Motor neuron (in vitro differentiated cells): Measurements from ENCODE around the gene LRRC7. TPM values are rescaled to one million over a fixed set of nuclear protein-coding genes. Genes with fewer than 3 reads are reported as not detected.
"Not testable (repeated sequence)": the region's sequence is repeated elsewhere in the genome, so short reads cannot be mapped to it uniquely, and the experiment has no call there.

Experiments used
- ATAC-seq, 8 experiments: fragments of 200-7000 bp; cut with Tn5 transposase; replicated peaks in 6 of 8; 2 replicates each; pipeline ENCODE4 v1.8.0; 2021; ENCODE audit warnings: mild to moderate bottlenecking in 8 of 8, moderate library complexity in 8 of 8
- H3K27ac ChIP-seq, 2 donors: fragments of 250-450 bp; sonication (Bioruptor Pico); 2 replicates each; pipeline ENCODE4 v1.9.0; 2021; ENCODE audit warnings: antibody characterized with exemption in 2 of 2, mild to moderate bottlenecking in 2 of 2, moderate library complexity in 1 of 2
- H3K4me1 ChIP-seq, 2 donors: fragments of 250-450 bp; sonication (Bioruptor Pico); replicated peaks in 1 of 2; 2 replicates each; pipeline ENCODE4 v1.6.1; 2021; ENCODE audit warnings: antibody characterized with exemption in 2 of 2, mild to moderate bottlenecking in 2 of 2, moderate library complexity in 1 of 2
- H3K4me3 ChIP-seq, 5 donors: fragments of 250-450 bp; sonication (Bioruptor Pico); 2 replicates each; pipeline ENCODE4 v1.9.0; 2021; ENCODE audit warnings: antibody characterized with exemption in 5 of 5, mild to moderate bottlenecking in 5 of 5, moderate library complexity in 4 of 5
- WGBS, 10 experiments: fragments of 450-650 bp; shearing (Covaris generic); methylation state at CpG; one replicate each; pipeline ENCODE4 v1.0.0; 2022; 5-methylcytosine and 5-hydroxymethylcytosine counted together
- in situ Hi-C, 9 experiments: fragments of 400-800 bp; cut with MboI; loops; one replicate each; pipeline ENCODE4 v1.15.0; 2021; ENCODE audit warnings: low sequenced_read_pairs in 9 of 9, low pct_unique_long_range_greater_than_20kb in 2 of 9; ENCODE audit not compliant: unreplicated experiment in 9 of 9
- total RNA-seq, 8 experiments: library from RNA; unstranded; fragments of 300-600 nt; gene quantifications; 2 replicates each; pipeline versions ENCODE4 v1.2.3 to v1.2.4, GENCODE V29; 2022

The LRRC7 gene
- total RNA-seq, 8 experiments from 2014 or later = 0.51 to 41.6 (median 20.2) TPM

GRCh38 chr1:69888657-69889056, 320.9 kb downstream of the LRRC7 start:
- Histone ChIP-seq H3K27ac (no peak overlapping the region), H3K4me1 (no peaks in the 10 kb centered on the region), H3K4me3 (no peak overlapping the region)
- no peak for ATAC-seq
- WGBS, 10 experiments = 0 to 100% (median 88%) methylated on average over 1 of the region's 1 CpG; no CpG with 5 or more reads in 4 of the 10 experiments
- in situ Hi-C loops = no loop called here

DNA sequence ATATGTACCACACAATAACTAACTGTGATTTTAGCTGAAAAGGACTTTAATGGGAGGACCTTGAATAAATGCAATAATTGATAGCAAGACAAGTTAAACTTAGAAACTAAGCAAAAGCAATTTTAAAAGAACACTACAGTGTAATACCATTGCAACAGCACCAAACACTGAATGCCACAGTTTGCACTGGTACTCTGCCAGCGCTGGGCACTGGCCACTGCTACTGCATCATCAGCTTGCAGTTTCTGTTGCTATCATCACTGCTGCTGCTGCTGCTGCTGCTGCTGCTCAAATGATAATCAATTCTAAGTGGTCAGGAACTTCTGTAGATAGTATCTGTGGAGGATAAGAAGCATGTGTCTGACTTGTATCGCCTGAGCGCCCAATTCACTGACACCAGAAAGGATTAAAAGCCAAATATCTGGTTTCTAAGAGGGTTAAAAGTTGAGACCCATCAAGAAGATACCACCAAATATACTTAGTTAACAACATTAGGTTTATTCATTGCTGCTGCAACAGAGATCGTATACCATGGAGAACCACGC, 330.8 kb downstream of the LRRC7 start:
- H3K4me1 ChIP-seq = no peaks in the 10 kb centered on the region
- H3K4me3 ChIP-seq = no peak overlapping the region
- in situ Hi-C loops = no loop called here
- WGBS, 10 experiments = 44 to 100% (median 92%) methylated on average over 1 to 5 of the region's 5 CpGs
- no peak overlapping the region for H3K27ac ChIP-seq
- ATAC-seq = no peak

GRCh38 chr1:69911301-69911801, 343.6 kb downstream of the LRRC7 start:
- WGBS, 10 experiments = 80 to 83% methylated on average over 1 of the region's 1 CpG; no CpG with 5 or more reads in 8 of the 10 experiments
- Histone ChIP-seq H3K27ac (no peak overlapping the region), H3K4me1 (peaks cover 0 to 3% of the 10 kb centered on the region in 2 donors), H3K4me3 (no peak overlapping the region)
- in situ Hi-C loops = no loop called here
- ATAC-seq = peak in 2 of 8 experiments; percentile 72 to 84

- ATAC-seq = peak in 2 of 8 experiments; percentile 31 to 48
- peaks cover 0 to 3% of the 10 kb centered on the region in 2 donors for H3K4me1 ChIP-seq
- H3K27ac ChIP-seq = no peak overlapping the region
- in situ Hi-C loops = no loop called here
- no peak overlapping the region for H3K4me3 ChIP-seq
- 0 to 100% (median 53%) methylated on average over 1 of the region's 1 CpG; no CpG with 5 or more reads in 2 of the 10 experiments for WGBS, 10 experiments
These were observed 346.3 kb downstream of the LRRC7 start for GRCh38 chr1:69913977-69914376.

GRCh38 chr1:69914976-69915765, 347.4 kb downstream of the LRRC7 start:
- H3K4me3 ChIP-seq = no peak overlapping the region
- in situ Hi-C loops = no loop called here
- ATAC-seq = peak in 3 of 8 experiments; percentile 14 to 48 (median 47)
- no peak overlapping the region for H3K27ac ChIP-seq
- H3K4me1 ChIP-seq = peaks cover 0 to 3% of the 10 kb centered on the region in 2 donors
- 0 to 89% (median 61%) methylated on average over 1 to 5 of the region's 5 CpGs for WGBS, 10 experiments

DNA sequence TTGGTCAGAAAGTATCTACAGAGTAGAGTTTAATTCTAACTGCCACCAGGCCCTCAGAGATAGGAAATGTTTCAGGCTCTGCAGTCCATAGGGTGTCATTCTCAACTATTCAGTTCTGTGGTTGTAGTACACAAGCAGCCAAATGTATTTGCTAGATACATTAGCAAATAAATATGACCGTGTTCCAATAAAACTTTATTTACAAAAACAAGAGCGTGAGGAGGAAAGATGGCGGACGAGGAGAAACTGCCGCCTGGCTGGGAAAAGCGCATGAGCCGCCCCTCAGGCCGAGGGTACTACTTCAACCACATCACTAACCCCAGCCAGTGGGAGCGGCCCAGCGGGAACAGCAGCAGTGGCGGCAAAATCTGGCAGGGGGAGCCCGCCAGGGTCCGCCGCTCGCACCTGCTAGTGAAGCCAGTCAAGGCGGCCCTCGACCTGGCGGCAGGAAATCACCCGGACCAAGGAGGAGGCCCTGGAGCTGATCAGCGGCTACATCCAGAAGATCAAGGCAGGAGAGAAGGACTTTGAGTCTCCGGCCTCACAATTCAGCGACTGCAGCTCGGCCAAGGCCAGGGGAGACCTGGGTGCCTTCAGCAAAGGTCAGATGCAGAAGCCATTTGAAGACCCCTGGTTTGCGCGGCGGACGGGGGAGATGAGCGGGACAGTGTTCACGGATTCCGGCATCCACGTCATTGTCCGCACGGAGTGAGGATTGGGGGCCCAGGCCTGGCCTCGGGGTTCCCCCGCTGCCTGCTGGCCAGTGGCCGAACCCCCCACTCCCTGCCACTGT, 351.6 kb downstream of the LRRC7 start:
- 84 to 100% (median 97%) methylated on average over 1 to 25 of the region's 36 CpGs; no CpG with 5 or more reads in 1 of the 10 experiments for WGBS, 10 experiments
- ATAC-seq = no peak
- in situ Hi-C loops = no loop called here
- Histone ChIP-seq H3K4me1 (peaks cover 0 to 3% of the 10 kb centered on the region in 2 donors), H3K4me3 (no peak overlapping the region), H3K27ac (no peak overlapping the region)

DNA sequence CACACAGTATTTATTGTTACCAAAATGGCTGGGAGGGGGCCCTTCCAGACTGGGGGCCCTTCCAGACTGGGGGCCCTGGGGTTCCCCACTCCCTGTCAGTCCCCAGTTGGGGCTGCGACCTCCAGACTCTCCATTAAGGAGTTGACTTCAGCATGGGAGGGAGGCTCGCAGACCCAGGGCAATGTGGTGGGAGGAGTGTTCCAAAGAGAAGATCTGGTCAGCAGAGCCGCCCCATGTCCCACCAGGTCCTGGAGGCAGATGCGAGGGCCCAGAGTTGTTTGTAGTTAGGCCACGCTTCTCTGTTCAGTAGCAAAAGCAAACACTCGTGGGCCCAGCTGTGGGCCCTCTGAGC, 352.2 kb downstream of the LRRC7 start:
- WGBS, 10 experiments = 40 to 100% (median 93%) methylated on average over 1 to 3 of the region's 6 CpGs; no CpG with 5 or more reads in 5 of the 10 experiments
- Histone ChIP-seq H3K4me1 (peaks cover 0 to 3% of the 10 kb centered on the region in 2 donors), H3K4me3 (no peak overlapping the region), H3K27ac (no peak overlapping the region)
- in situ Hi-C loops = no loop called here
- ATAC-seq = no peak

GRCh38 chr1:69920426-69920825, 352.7 kb downstream of the LRRC7 start:
- Histone ChIP-seq H3K27ac (no peak overlapping the region), H3K4me3 (no peak overlapping the region), H3K4me1 (no peaks in the 10 kb centered on the region)
- 17 to 100% (median 83%) methylated on average over 1 of the region's 1 CpG; no CpG with 5 or more reads in 1 of the 10 experiments for WGBS, 10 experiments
- in situ Hi-C loops = no loop called here
- no peak for ATAC-seq

DNA sequence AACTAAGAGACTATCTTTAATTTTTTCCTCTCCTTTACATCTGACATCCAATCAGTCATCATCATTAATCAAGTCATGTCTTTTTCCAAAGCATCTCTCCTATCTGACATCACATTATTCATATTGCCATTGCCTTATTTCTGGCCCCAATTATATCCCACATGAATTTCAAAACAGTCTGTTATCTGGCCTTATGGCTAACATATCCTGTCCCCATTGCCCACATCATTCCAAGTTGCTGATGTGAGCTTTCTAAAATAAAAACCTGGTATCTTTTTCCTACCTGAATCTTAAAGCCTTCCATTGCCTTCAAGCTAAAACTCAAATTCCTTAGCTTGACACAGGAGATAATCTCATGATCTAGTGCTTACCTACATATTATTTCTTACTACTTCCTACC, 353.8 kb downstream of the LRRC7 start:
- in situ Hi-C loops = no loop called here
- H3K4me3 ChIP-seq = no peak overlapping the region
- H3K27ac ChIP-seq = no peak overlapping the region
- H3K4me1 ChIP-seq = no peaks in the 10 kb centered on the region
- no peak for ATAC-seq

DNA sequence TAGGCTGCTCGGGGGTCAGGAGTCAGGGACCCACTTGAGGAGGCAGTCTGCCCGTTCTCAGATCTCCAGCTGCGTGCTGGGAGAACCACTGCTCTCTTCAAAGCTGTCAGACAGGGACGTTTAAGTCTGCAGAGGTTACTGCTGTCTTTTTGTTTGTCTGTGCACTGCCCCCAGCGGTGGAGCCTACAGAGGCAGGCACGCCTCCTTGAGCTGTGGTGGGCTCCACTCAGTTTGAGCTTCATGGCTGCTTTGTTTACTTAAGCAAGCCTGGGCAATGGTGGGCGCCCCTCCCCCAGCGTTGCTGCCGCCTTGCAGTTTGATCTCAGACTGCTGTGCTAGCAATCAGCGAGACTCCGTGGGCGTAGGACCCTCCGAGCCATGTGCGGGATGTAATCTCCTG, 360.5 kb downstream of the LRRC7 start:
- H3K27ac ChIP-seq, H3K4me3 ChIP-seq, H3K4me1 ChIP-seq, in situ Hi-C loops, ATAC-seq: not testable (repeated sequence)
- WGBS, 10 experiments = 100% methylated on average over 1 to 2 of the region's 14 CpGs; no CpG with 5 or more reads in 7 of the 10 experiments

- Histone ChIP-seq H3K4me1 (no peaks in the 10 kb centered on the region), H3K4me3 (no peak overlapping the region), H3K27ac (no peak overlapping the region)
- in situ Hi-C loops = no loop called here
- peak in 2 of 8 experiments; percentile 78 to 82 for ATAC-seq
- WGBS, 10 experiments = 50 to 100% (median 85%) methylated on average over 1 to 2 of the region's 2 CpGs
These were observed 361.8 kb downstream of the LRRC7 start for GRCh38 chr1:69929308-69930057.

GRCh38 chr1:69930396-69930795, 362.7 kb downstream of the LRRC7 start:
- no peak for ATAC-seq
- in situ Hi-C loops = no loop called here
- WGBS, 10 experiments = 75 to 96% (median 92%) methylated on average over 1 to 2 of the region's 2 CpGs; no CpG with 5 or more reads in 5 of the 10 experiments
- Histone ChIP-seq H3K4me3 (no peak overlapping the region), H3K4me1 (no peaks in the 10 kb centered on the region), H3K27ac (no peak overlapping the region)
